ENCODE measurements around the gene EED.
A peak's percentile ranks its signal among the peaks of the same experiment; 100 is the strongest.
"Not testable (repeated sequence)": the region's sequence is repeated elsewhere in the genome, so short reads cannot be mapped to it uniquely, and the experiment has no call there.

The EED gene

DNA sequence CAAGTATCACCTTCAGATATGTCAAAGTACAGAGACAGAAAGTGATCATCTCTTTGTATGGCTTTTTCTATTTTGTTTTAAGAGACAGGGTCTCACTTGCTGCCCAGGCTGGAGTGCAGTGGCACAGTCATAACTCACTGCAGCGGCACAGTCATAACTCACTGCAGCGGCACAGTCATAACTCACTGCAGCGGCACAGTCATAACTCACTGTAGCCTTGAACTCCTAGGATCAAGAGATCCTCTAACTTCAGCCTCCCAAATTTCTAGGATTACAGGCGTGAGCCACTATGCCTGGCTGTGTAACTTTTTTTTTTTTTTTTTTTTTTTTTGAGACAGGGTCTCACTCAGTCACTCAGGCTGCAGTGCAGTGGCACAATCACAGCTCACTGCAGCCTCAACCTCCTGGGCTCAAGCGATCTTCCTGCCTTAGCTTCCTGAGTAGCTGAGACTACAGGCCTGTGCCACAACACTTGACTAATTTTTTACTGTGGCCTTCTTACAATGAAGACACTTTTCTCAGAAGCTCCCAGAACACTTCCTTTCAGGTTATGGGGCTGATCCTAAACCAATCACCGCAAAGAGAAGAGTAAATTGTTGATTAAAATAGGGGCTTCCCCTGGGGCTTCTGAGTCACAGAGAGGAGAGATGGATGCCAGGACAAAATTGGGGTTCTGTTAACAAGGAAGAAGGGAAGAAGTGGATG is 48.5 kb downstream of the EED start:
- DNase-seq (ENCODE audit: low spot score): no peak

DNA sequence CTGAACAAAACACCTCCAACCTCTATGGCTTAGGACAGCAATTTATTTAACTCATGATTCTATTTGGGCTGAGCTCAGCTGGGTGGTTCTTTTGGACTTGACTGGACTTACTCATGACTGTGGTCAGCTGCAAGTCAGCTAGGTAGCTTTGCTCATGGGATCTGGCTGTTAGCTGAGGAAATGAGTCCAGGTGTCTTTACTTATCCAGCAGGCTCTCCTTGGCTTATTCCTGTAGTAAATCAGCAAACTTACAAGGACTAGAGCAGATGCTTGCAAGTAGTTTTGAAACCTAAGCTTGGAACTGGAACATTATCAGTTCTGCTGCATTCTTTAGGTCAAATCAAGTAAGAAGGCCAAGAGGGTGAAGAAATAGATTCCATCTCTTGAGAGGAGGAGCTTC is 49.5 kb downstream of the EED start:
- DNase-seq (ENCODE audit: low spot score): no peak

DNA sequence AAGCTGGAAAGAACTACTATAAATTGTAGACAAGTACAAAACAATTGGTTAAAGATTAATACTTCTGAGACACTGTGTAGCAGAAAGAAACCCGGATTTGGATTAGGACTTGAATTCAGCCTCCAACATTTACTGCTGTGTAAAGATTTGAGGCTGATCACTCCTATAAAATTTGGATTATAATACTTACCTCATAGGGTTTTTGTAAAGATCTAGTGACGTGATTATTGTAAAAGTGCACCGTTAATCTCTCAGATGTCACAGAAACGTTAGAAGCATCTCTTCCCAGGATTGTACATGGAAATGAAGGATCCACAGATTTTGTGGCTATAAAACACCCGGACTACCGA is 57.2 kb downstream of the EED start:
- no peak for DNase-seq (ENCODE audit: low spot score)

DNA sequence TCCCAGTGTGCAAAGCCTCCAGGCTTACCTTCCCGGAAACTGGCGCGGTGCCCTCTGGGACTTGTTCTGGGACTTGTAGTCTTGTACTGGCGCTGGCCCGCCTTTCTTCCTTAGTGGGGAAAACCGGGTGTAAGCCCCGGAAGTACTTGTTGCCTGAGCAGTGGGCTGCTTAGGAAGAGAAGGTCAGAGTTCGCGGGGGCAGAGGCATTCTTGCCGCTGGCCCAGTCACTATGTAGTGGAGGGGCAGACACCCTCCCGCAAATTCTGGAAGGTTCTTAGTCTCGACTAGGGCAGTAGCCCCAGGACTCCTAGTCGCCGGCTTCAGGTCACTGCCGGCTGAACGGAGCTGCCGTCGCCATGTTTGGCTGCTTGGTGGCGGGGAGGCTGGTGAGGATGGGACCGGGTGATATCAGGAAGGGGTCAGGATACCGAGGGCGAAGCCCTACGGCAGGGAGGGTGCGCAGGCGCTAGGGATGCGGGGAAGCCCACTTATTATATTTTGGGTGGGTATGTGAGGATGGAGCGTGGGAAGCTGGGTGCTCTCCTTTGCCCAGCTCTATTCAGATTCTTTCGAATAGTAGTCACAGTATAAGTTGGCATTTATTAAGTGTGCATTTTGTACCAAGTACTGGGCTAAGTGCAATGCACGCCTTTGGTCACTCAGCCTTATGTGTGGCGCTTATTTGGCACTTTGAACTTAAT is 57.7 kb downstream of the EED start, which contains the start of gene HIKESHI:
HIKESHI (plus strand) TSS at position 149 of the 702 bp plus-strand sequence; CDS start at position 358, 209 bp downstream.
- DNase-seq (ENCODE audit: low spot score): peak; percentile 90

DNA sequence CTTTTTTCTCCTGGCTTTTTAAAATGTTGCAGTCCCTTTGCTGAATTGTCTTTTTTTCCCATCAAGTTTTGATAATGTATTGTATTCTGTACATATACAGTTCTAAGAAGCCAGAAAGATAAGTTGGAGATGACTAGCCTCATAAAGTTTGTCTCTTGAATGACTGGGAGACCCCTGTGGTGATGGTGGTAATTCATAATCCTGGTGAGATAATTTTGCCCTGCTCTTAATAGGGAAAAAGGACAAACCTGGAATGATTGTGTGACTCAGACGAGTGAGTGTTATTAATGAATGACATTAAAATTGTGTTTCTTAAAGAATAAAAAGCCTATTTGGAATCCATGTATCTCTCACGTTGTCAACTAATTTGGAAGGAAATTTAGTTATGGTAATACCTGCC is 58.7 kb downstream of the EED start:
- no peak for DNase-seq (ENCODE audit: low spot score)

DNA sequence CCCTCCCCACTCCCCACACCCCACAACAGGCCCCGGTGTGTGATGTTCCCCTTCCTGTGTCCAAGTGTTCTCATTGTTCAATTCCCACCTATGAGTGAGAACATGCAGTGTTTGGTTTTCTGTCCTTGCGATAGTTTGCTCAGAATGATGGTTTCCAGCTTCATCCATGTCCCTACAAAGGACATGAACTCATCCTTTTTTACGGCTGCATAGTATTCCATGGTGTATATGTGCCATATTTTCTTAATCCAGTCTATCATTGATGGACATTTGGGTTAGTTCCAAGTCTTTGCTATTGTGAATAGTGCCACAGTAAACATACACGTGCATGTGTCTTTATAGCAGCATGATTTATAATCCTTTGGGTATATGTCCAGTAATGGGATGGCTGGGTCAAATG is 64.2 kb downstream of the EED start:
- not testable (repeated sequence) for DNase-seq (ENCODE audit: low spot score)

DNA sequence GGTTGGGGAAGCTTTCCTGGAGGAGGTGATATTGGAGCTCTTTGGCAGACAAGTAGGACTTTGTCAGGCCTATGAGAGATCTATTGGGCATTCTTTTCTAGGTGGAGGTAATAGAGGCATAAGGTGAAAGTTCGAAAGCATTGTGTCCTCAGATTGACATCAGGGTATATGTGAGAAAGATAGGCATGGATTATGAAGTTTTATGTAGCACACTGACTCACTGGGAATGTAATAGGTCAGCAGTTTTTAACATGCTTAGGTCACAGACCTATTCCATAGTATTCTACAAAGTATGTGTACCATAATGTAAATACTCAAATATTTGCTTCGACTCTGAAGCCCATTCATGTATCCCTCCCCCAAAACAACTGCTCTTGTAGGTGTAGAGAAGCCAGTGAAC is 69.2 kb downstream of the EED start:
- no peak for DNase-seq (ENCODE audit: low spot score)

DNA sequence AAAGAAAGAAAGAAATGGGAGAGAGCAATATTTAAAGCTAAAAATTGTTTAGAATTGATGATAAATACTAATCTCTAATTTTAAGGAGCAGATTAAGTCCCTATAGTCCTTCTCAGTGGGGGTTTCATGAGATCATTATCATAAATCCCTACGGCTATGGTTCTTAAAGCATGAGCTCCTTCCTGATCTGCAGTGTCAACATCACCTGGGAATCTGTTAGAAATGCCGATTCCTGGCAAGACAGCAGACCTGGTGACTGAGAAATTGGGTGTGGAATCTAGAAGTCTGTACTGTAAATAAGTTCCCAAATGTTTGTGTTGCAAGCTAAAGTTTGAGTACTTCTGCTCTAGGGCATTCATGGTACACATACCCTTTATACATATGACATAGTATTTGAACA is 70.1 kb downstream of the EED start:
- DNase-seq (ENCODE audit: low spot score): no peak

Data from AG08396 (cell line).